GM12873 (cell line): ENCODE data around the gene CPZ.
A peak's percentile ranks its signal among the peaks of the same experiment; 100 is the strongest.

Experiments used
- TF ChIP-seq, protein P1 (sequence below): IDR thresholded peaks from 2 replicates; pipeline ENCODE4 v1.5.1; 2012; ENCODE audit warnings: low read depth, mild to moderate bottlenecking, moderate library complexity, low read length, control low read depth; ENCODE audit not compliant: insufficient read depth; ENCODE audit errors: missing control alignments

Gene CPZ

DNA sequence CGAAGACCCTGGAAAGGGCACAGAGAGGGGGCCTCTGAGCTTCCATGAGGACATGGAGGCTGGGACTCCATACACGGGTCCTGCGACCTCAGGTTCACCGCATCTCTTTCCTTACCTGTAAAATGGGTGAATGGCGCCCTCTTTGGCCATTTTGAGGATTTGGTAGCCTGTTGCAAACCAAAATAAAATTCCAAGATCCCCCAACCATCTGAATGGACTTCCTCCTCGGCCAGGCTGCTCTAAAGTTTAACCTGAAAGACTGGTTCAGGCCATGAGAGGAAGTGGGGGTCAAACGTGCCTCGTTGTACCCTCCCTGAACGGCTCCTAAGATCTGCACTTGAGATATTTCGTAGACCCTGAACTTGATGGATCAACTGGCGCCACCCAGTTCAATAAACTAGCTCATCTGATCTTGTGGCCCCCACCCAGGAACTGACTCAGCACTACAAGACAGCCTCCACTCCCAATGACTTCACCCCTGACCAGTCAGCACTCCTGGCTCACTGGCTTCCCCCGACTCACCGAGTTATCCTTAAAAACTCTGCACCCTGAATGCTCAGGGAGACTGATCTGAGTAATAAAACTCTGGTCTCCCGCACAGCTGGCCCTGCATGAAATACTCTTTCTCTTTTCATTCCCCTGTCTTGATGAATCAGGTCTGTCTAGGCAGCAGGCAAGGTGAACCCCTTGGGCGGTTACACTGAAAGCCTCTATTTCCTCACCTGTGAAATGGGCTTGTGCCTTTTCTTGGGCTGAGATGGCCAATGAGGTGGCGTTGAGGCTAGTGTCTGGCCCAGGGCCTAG lies 45.3 kb upstream of the CPZ start:
- TF ChIP-seq, protein P1, sequence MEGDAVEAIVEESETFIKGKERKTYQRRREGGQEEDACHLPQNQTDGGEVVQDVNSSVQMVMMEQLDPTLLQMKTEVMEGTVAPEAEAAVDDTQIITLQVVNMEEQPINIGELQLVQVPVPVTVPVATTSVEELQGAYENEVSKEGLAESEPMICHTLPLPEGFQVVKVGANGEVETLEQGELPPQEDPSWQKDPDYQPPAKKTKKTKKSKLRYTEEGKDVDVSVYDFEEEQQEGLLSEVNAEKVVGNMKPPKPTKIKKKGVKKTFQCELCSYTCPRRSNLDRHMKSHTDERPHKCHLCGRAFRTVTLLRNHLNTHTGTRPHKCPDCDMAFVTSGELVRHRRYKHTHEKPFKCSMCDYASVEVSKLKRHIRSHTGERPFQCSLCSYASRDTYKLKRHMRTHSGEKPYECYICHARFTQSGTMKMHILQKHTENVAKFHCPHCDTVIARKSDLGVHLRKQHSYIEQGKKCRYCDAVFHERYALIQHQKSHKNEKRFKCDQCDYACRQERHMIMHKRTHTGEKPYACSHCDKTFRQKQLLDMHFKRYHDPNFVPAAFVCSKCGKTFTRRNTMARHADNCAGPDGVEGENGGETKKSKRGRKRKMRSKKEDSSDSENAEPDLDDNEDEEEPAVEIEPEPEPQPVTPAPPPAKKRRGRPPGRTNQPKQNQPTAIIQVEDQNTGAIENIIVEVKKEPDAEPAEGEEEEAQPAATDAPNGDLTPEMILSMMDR: peak; percentile 72

DNA sequence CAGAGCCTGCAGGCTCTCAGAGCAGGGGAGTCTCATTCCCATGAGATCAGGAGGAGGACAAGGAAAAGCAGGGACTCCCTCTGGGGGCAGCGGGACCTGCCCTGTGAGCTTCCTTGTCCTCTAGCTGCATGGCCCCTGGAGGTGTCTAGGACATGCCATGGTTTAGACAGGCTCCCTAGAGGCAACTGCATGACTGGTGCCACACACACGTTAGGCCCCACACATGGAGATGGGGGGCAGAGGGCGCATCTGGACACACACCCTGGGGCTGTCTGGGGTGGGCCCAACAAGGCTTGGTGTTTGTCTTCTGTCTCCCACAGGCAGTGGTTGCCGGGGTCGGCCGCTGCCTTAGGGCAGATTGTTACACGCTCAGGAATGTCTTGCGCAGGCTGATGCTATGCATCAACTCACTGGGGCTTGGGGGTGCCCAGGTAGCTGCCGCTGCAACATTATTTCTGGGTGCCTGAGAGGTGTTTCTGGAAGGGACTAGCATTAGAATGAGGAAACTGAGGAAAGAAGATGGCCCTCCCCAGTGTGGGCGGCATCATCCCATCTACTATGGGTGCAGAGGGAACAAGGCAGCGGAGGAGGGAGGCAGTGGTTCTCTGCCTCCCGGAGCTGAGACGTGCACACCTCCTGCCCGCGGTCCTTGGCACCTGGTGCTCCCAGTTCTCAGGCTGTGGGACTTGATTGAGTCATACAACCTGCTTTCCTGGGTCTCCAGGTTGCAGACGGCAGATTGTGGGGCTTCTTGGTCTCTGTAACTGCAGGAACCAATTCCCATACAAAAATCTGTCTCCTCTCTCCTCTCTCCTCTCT lies 44.4 kb upstream of the CPZ start:
- TF ChIP-seq, protein P1: no peak

DNA sequence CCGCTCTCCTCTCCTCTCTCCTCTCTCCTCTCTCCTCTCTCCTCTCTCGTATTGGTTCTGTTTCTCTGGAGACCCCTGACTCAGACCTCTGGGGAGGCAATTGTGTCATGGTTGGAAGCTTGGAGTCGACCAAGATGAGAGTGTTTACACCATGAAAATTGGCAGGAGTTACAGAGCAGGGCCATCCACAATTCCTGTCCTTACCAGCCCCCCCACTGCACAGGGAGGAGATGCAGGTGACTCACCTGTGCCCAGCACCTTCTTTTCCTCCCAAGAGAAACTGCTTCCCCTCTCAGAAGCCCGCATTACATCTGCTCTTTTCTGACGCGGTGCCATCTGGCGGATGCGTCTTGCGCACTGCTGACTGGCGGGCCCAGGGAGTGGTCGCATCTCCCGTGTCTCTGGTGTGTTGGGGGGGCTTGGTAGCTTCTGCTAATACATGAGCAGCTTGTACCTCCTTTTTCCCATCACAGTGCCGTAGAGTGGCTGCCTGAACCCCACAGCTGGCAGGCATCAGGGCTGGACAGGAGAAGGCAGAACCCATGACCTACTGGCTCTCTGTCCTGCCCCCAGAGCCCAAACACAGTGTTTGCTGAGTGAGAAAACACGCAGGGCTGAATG lies 43.7 kb upstream of the CPZ start:
- TF ChIP-seq, protein P1: no peak

DNA sequence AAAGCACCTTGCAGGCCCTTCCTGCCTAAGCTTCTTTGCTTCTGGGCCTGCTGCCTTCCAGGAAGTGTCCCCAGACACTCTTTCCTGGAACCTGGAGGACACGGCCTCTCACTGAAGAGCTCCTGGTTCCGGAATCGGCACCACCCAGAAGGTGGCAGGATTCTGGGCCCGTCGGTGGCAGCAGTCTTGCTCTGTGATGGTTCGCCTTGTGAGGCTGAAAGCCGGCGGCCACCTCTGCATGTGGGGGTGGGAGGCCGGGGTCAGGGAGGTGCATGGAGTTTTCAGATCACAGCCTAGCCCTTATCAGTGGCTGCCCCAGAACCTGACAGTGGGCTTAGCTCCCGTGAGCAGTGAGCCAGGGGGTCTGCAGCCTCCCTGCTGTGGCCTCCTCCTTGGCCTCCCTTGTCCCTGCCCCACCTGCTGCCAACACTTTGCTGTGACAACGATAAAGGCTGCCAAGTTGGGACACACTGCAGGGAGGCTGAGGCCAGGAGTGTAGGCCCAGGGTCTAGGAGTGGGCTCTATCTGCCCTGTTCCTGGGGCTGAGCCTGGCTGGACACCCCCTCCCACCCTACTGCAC lies 43.1 kb upstream of the CPZ start:
- TF ChIP-seq, protein P1: no peak

DNA sequence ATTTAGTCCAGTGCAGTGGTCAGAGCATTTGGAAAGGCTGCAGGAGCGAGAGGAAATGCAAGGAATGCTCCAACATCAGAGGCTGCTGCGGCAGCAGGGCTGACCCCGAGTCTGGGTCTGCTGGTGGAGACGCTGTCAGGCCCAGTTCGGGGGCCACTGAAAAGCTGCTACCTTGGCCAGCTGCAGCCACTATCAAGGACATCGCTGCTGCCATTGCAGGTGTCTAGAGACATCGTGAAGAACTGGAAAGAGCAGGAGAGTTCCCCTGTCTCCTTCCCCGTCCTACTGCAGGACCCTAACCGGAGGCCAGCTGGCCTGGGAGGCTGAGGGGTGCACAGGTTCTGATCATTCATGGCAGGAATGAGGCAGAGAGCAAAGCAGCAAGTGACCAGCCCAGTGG lies 41.9 kb upstream of the CPZ start:
- TF ChIP-seq, protein P1: no peak

DNA sequence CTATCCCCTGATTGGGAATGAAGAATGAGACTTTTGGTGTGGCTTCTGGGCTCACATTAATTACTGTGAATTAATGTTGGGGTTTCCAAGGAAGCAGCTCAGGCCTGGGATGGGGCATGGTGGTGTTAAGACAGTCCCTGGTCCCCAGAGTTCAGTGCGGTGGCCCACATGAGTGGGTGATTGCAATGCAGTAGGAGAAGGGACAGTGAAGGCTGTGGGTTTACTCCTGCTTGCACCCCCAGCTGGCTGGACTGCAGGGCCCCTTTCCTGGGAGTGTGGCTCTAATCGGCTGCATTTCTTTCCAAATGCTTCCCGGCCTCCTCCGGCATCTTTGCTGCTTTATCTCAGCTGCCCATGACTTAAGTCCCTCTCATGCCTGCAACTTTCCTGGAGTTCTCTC lies 40.5 kb upstream of the CPZ start:
- TF ChIP-seq, protein P1: no peak
